SK-N-MC (cell line): ENCODE results near the gene DNAJA4.

Experiments
- EZH2 ChIP-seq: fragments of 200-600 bp; sonication (generic); IDR thresholded peaks from one replicate; pipeline ENCODE4 v1.6.1; 2017; ENCODE audit warnings: antibody characterized with exemption
- POLR2AphosphoS5 ChIP-seq: IDR thresholded peaks from 2 replicates; pipeline ENCODE4 v1.6.1; 2012; ENCODE audit warnings: mild to moderate bottlenecking, low read depth, low read length, borderline replicate concordance

- TF ChIP-seq EZH2 (no peak), POLR2AphosphoS5 (no peak)
Measured at GRCh38 chr15:78324144-78324543, 59.8 kb downstream of the DNAJA4 start.
